ENCODE results near the gene ACP2. TPM values are rescaled to one million over a fixed set of nuclear protein-coding genes. Genes with fewer than 3 reads are reported as not detected.
A peak's percentile ranks its signal among the peaks of the same experiment; 100 is the strongest.

ACP2 gene
- total and polyA plus RNA-seq, 10 of the 15 experiments (the other 5 are each of a cell fraction or from before 2014, with no cell fraction given): 0.98 to 11.7 (median 7.4) TPM

- SMC1A ChIA-PET (ENCODE audit: uncharacterized antibody, unreplicated experiment): no interaction called here
- Histone ChIP-seq H4K20me1 (ENCODE audit: control insufficient read depth, insufficient read depth) (no peaks in the 10 kb centered on the region), H3K27me3 (replicated peaks in 1 of 2; ENCODE audit: control insufficient read depth in 2 of 2, insufficient read depth in 2 of 2, low read length in 1 of 2) (no peaks in the 10 kb centered on the region), H3K4me3 (no peak overlapping the region), H3K9me3 (replicated peaks; ENCODE audit: control insufficient read depth, insufficient read depth, low read length) (no peaks in the 10 kb centered on the region), H3K27ac (ENCODE audit: control insufficient read depth, insufficient read depth) (no peak overlapping the region), H3K9ac (ENCODE audit: control insufficient read depth, insufficient read depth, low read length) (no peak overlapping the region), H3K4me2 (ENCODE audit: control insufficient read depth, insufficient read depth) (no peak overlapping the region), H3K36me3 (ENCODE audit: control insufficient read depth in 2 of 2, insufficient read depth in 2 of 2, low read length in 1 of 2) (peaks cover 38 to 47% of the 10 kb centered on the region in 2 experiments), H3K4me1 (ENCODE audit: control insufficient read depth, insufficient read depth, low read length) (no peaks in the 10 kb centered on the region), H3K79me2 (ENCODE audit: control insufficient read depth, insufficient read depth, low read length) (no peaks in the 10 kb centered on the region), H2AFZ (ENCODE audit: control insufficient read depth, low read depth, low read length) (no peak overlapping the region)
- intact Hi-C loops (cut with micrococcal nuclease; ENCODE audit: unreplicated experiment) (no loop called here), in situ Hi-C loops (cut with MboI) (no loop called here)
- RAD21 ChIA-PET (ENCODE audit: unreplicated experiment): no interaction called here
- CTCF ChIA-PET: no interaction called here
- DNase-seq (ENCODE audit: low read depth, low spot score) (no peak), FAIRE-seq (no peak), ATAC-seq (no peak)
- POLR2A ChIA-PET: no interaction called here
- WGBS (ENCODE audit: insufficient coverage, insufficient replicate concordance, low lambda C conversion rate, missing lambda C conversion rate): 100% methylated on average over 4 of the region's 4 CpGs
- BruUV-seq (replicated peaks): TSS peak; percentile 45
- TF ChIP-seq SMAD5 (IDR thresholded peaks at IDR 0.05; ENCODE audit: low read depth) (no peak), NRF1 (conservative IDR thresholded peaks at IDR 0.05; ENCODE audit: low read depth, low read length) (no peak), RCOR1 (conservative IDR thresholded peaks at IDR 0.05; ENCODE audit: low read depth, low read length) (no peak), PAX5 (IDR thresholded peaks at IDR 0.05; ENCODE audit: borderline replicate concordance, low read depth, low read length) (no peak), FOS (IDR thresholded peaks at IDR 0.05; ENCODE audit: borderline replicate concordance, extremely low read depth, insufficient read length) (no peak), ZZZ3 (IDR thresholded peaks at IDR 0.05; ENCODE audit: control insufficient read depth, insufficient read length, low read depth) (no peak), EP300 (IDR thresholded peaks at IDR 0.05; ENCODE audit: borderline replicate concordance in 1 of 2, control insufficient read depth in 1 of 2, low read depth in 2 of 2, low read length in 2 of 2) (no peak), CBFB (IDR thresholded peaks at IDR 0.05; ENCODE audit: low read depth) (no peak), KAT2A (conservative IDR thresholded peaks at IDR 0.05; ENCODE audit: control insufficient read depth, low read depth, low read length) (no peak), CEBPB (IDR thresholded peaks at IDR 0.05; ENCODE audit: borderline replicate concordance in 1 of 2, low read depth in 2 of 2, low read length in 2 of 2) (no peak), HCFC1 (IDR thresholded peaks at IDR 0.05; ENCODE audit: low read length) (no peak), POLR2A (IDR thresholded peaks at IDR 0.05; ENCODE audit: low read depth, low read length) (no peak), ASH2L (IDR thresholded peaks at IDR 0.05; ENCODE audit: borderline replicate concordance, low read depth) (no peak)
These were observed 35.5 kb upstream of the ACP2 start for GRCh38 chr11:47284151-47284550.

Measured in GM12878 (cell line).